ENCODE measurements around the gene LYVE1. TPM values are rescaled to one million over a fixed set of nuclear protein-coding genes. Genes with fewer than 3 reads are reported as not detected.

LYVE1 gene
- total RNA-seq, 2 experiments from 2014 or later: not detected

- ChIA-PET POLR2A (no interaction called here), CTCF (interaction anchor here (0.7 kb wide), 1 partner anchor 127 kb away, joined by 4 read pairs; no protein-coding TSS in a partner anchor)
- Mint-ChIP-seq H3K9me3 (no peaks in the 10 kb centered on the region), H3K4me1 (ENCODE audit: low read depth) (no peaks in the 10 kb centered on the region), H3K27me3 (peaks cover 9% of the 10 kb centered on the region), H3K36me3 (no peaks in the 10 kb centered on the region), H3K27ac (no peak overlapping the region), H3K4me3 (no peak overlapping the region)
- DNase-seq: no peak
- intact Hi-C loops (cut with micrococcal nuclease): no loop called here
Measured at GRCh38 chr11:10588904-10589303, 20.4 kb upstream of the LYVE1 start.

- Mint-ChIP-seq H3K36me3 (no peaks in the 10 kb centered on the region), H3K4me1 (ENCODE audit: low read depth) (no peaks in the 10 kb centered on the region), H3K4me3 (no peak overlapping the region), H3K27me3 (peaks cover 4% of the 10 kb centered on the region), H3K27ac (no peak overlapping the region), H3K9me3 (no peaks in the 10 kb centered on the region)
- DNase-seq: no peak
- intact Hi-C loops (cut with micrococcal nuclease): no loop called here
- ChIA-PET POLR2A (no interaction called here), CTCF (interaction anchor here (0.7 kb wide), 1 partner anchor 128 kb away, joined by 4 read pairs; no protein-coding TSS in a partner anchor)
Measured at GRCh38 chr11:10587995-10588394, 19.5 kb upstream of the LYVE1 start.

- Mint-ChIP-seq H3K27ac (no peak overlapping the region), H3K27me3 (peaks cover 4% of the 10 kb centered on the region), H3K4me3 (no peak overlapping the region), H3K4me1 (ENCODE audit: low read depth) (no peaks in the 10 kb centered on the region), H3K36me3 (no peaks in the 10 kb centered on the region), H3K9me3 (no peaks in the 10 kb centered on the region)
- intact Hi-C loops (cut with micrococcal nuclease): no loop called here
- CTCF ChIA-PET: no interaction called here
- POLR2A ChIA-PET: no interaction called here
- no peak for DNase-seq
Measured at GRCh38 chr11:10587388-10587787, 18.9 kb upstream of the LYVE1 start.

- ChIA-PET CTCF (interaction anchor here (1.0 to 1.4 kb wide), 2 partner anchors 9 to 178 kb away, joined by 3 read pairs; no protein-coding TSS in a partner anchor), POLR2A (no interaction called here)
- no peak for DNase-seq
- Mint-ChIP-seq H3K27me3 (peaks cover 3% of the 10 kb centered on the region), H3K9me3 (no peaks in the 10 kb centered on the region), H3K36me3 (no peaks in the 10 kb centered on the region), H3K27ac (no peak overlapping the region), H3K4me1 (ENCODE audit: low read depth) (no peaks in the 10 kb centered on the region), H3K4me3 (no peak overlapping the region)
- intact Hi-C loops (cut with micrococcal nuclease): no loop called here
Measured at GRCh38 chr11:10584071-10584501, 15.6 kb upstream of the LYVE1 start.

- ChIA-PET POLR2A (no interaction called here), CTCF (no interaction called here)
Measured at GRCh38 chr11:10581481-10582019, 13.1 kb upstream of the LYVE1 start.

GRCh38 chr11:10580623-10581022 lies 12.2 kb upstream of the LYVE1 start:
- Mint-ChIP-seq H3K27me3 (peaks cover 3% of the 10 kb centered on the region), H3K27ac (no peak overlapping the region), H3K4me3 (no peak overlapping the region), H3K36me3 (no peaks in the 10 kb centered on the region), H3K4me1 (ENCODE audit: low read depth) (no peaks in the 10 kb centered on the region), H3K9me3 (no peaks in the 10 kb centered on the region)
- intact Hi-C loops (cut with micrococcal nuclease): no loop called here
- POLR2A ChIA-PET: no interaction called here
- no peak for DNase-seq
- CTCF ChIA-PET: interaction anchor here (1.2 kb wide), 1 partner anchor 39 kb away, joined by 3 read pairs; no protein-coding TSS in a partner anchor

More at GRCh38 chr11:10581481-10582019, 13.1 kb upstream of the LYVE1 start:
- DNase-seq: no peak
- Mint-ChIP-seq H3K27ac (no peak overlapping the region), H3K36me3 (no peaks in the 10 kb centered on the region), H3K9me3 (no peaks in the 10 kb centered on the region), H3K27me3 (peaks cover 3% of the 10 kb centered on the region), H3K4me3 (no peak overlapping the region), H3K4me1 (ENCODE audit: low read depth) (no peaks in the 10 kb centered on the region)
- intact Hi-C loops (cut with micrococcal nuclease): no loop called here

- no peaks in the 10 kb centered on the region for H3K36me3 Mint-ChIP-seq
- no peaks in the 10 kb centered on the region for H3K9me3 Mint-ChIP-seq
- POLR2A ChIA-PET: no interaction called here
- CTCF ChIA-PET: interaction anchor here (1.2 kb wide), 1 partner anchor 38 kb away, joined by 3 read pairs; no protein-coding TSS in a partner anchor
- H3K27me3 Mint-ChIP-seq: peaks cover 3% of the 10 kb centered on the region
- H3K4me3 Mint-ChIP-seq: no peak overlapping the region
- no peak overlapping the region for H3K27ac Mint-ChIP-seq
- intact Hi-C loops (cut with micrococcal nuclease): no loop called here
- no peak for DNase-seq
- no peaks in the 10 kb centered on the region for H3K4me1 Mint-ChIP-seq (ENCODE audit: low read depth)
Measured at GRCh38 chr11:10579700-10580099, 11.2 kb upstream of the LYVE1 start.

- ChIA-PET CTCF (no interaction called here), POLR2A (no interaction called here)
- no peak for DNase-seq
- Mint-ChIP-seq H3K27me3 (peaks cover 3% of the 10 kb centered on the region), H3K9me3 (no peaks in the 10 kb centered on the region), H3K4me3 (no peak overlapping the region), H3K27ac (no peak overlapping the region), H3K4me1 (ENCODE audit: low read depth) (no peaks in the 10 kb centered on the region), H3K36me3 (no peaks in the 10 kb centered on the region)
- intact Hi-C loops (cut with micrococcal nuclease): no loop called here
Measured at GRCh38 chr11:10576035-10576398, 7.6 kb upstream of the LYVE1 start.

GRCh38 chr11:10575346-10576034 lies 7.0 kb upstream of the LYVE1 start:
- Mint-ChIP-seq H3K9me3 (no peaks in the 10 kb centered on the region), H3K27ac (no peak overlapping the region), H3K4me3 (no peak overlapping the region), H3K27me3 (no peaks in the 10 kb centered on the region), H3K36me3 (no peaks in the 10 kb centered on the region), H3K4me1 (ENCODE audit: low read depth) (no peaks in the 10 kb centered on the region)
- no peak for DNase-seq
- ChIA-PET CTCF (interaction anchor here (1.1 kb wide), 1 partner anchor 9 kb away, joined by 3 read pairs; no protein-coding TSS in a partner anchor), POLR2A (no interaction called here)
- intact Hi-C loops (cut with micrococcal nuclease): no loop called here

GRCh38 chr11:10573556-10573955 lies 5.1 kb upstream of the LYVE1 start:
- Mint-ChIP-seq H3K36me3 (no peaks in the 10 kb centered on the region), H3K27ac (no peak overlapping the region), H3K4me3 (no peak overlapping the region), H3K27me3 (no peaks in the 10 kb centered on the region), H3K4me1 (ENCODE audit: low read depth) (no peaks in the 10 kb centered on the region), H3K9me3 (no peaks in the 10 kb centered on the region)
- no peak for DNase-seq
- CTCF ChIA-PET: interaction anchor here (0.9 kb wide), 1 partner anchor 364 kb away, joined by 4 read pairs; no protein-coding TSS in a partner anchor
- intact Hi-C loops (cut with micrococcal nuclease): no loop called here
- POLR2A ChIA-PET: no interaction called here

- ChIA-PET POLR2A (no interaction called here), CTCF (no interaction called here)
- no peak overlapping the region for H3K4me3 Mint-ChIP-seq
- H3K27ac Mint-ChIP-seq: no peak overlapping the region
- H3K36me3 Mint-ChIP-seq: no peaks in the 10 kb centered on the region
- H3K4me1 Mint-ChIP-seq (ENCODE audit: low read depth): no peaks in the 10 kb centered on the region
- no peaks in the 10 kb centered on the region for H3K9me3 Mint-ChIP-seq
- DNase-seq: no peak
- intact Hi-C loops (cut with micrococcal nuclease): no loop called here
- H3K27me3 Mint-ChIP-seq: no peaks in the 10 kb centered on the region
Measured at GRCh38 chr11:10573028-10573427, 4.6 kb upstream of the LYVE1 start.

- POLR2A ChIA-PET: no interaction called here
- CTCF ChIA-PET: no interaction called here
Measured at GRCh38 chr11:10572533-10572932, 4.1 kb upstream of the LYVE1 start.

GRCh38 chr11:10567446-10567845 lies 1.0 kb downstream of the LYVE1 start:
- H3K36me3 Mint-ChIP-seq: no peaks in the 10 kb centered on the region
- intact Hi-C loops (cut with micrococcal nuclease): no loop called here
- CTCF ChIA-PET: interaction anchor here (1.2 to 1.7 kb wide), 2 partner anchors 154 to 161 kb away, joined by 3 to 5 read pairs; no protein-coding TSS in a partner anchor
- no peak overlapping the region for H3K4me3 Mint-ChIP-seq
- no peaks in the 10 kb centered on the region for H3K27me3 Mint-ChIP-seq
- H3K4me1 Mint-ChIP-seq (ENCODE audit: low read depth): no peaks in the 10 kb centered on the region
- no peaks in the 10 kb centered on the region for H3K9me3 Mint-ChIP-seq
- H3K27ac Mint-ChIP-seq: no peak overlapping the region
- DNase-seq: no peak
- POLR2A ChIA-PET: no interaction called here

More at GRCh38 chr11:10572533-10572932, 4.1 kb upstream of the LYVE1 start:
- Mint-ChIP-seq H3K9me3 (no peaks in the 10 kb centered on the region), H3K4me3 (no peak overlapping the region), H3K36me3 (no peaks in the 10 kb centered on the region), H3K27me3 (no peaks in the 10 kb centered on the region), H3K4me1 (ENCODE audit: low read depth) (no peaks in the 10 kb centered on the region), H3K27ac (no peak overlapping the region)
- intact Hi-C loops (cut with micrococcal nuclease): no loop called here
- no peak for DNase-seq

All from activated CD4-positive, alpha-beta memory T cell treated with anti-CD3 and anti-CD28 coated beads for 36 hours (primary cell).